Left renal pelvis (tissue), 4 donors: ENCODE measurements around the gene IGLL5. TPM values are rescaled to one million over a fixed set of nuclear protein-coding genes. Genes with fewer than 3 reads are reported as not detected.

ENCODE experiments used
- DNase-seq, 4 donors: peaks; one replicate each; pipeline ENCODE4 v3.0.0-alpha.2; 2013; ENCODE audit warnings: low read depth in 4 of 4, low spot score in 3 of 4
- polyA plus RNA-seq, 4 donors: library from polyadenylated mRNA; unstranded; fragments of 120-200 nt; gene quantifications; one replicate each; pipeline ENCODE4 v1.2.1, GENCODE V29; 2013; ENCODE audit not compliant: insufficient read length in 4 of 4

The IGLL5 gene
- polyA plus RNA-seq, 4 donors = 0.48 TPM; not detected in 3

- no peak for DNase-seq
Measured at GRCh38 chr22:22857607-22858558, 29.7 kb upstream of the IGLL5 start.

- no peak for DNase-seq
Measured at GRCh38 chr22:22858559-22858937, 29.1 kb upstream of the IGLL5 start.

DNA sequence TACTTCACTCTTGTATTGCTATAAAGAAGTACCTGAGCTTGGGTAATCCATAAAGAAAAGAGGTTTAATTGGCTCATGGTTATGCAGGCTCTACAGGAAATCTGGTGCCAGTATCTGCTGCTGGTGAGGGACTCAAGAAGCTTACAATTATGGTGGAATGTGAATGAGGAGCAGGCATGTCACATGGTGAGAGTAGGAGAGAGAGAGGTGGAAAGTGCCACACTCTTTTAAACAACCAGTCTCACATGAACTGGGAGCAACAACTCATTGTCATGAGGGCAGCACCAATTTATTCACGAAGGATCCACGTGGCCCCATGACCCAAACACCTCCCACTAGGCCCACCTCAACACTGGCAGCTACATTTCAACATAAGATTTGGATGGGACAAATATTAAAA lies 24.6 kb upstream of the IGLL5 start:
- no peak for DNase-seq

DNA sequence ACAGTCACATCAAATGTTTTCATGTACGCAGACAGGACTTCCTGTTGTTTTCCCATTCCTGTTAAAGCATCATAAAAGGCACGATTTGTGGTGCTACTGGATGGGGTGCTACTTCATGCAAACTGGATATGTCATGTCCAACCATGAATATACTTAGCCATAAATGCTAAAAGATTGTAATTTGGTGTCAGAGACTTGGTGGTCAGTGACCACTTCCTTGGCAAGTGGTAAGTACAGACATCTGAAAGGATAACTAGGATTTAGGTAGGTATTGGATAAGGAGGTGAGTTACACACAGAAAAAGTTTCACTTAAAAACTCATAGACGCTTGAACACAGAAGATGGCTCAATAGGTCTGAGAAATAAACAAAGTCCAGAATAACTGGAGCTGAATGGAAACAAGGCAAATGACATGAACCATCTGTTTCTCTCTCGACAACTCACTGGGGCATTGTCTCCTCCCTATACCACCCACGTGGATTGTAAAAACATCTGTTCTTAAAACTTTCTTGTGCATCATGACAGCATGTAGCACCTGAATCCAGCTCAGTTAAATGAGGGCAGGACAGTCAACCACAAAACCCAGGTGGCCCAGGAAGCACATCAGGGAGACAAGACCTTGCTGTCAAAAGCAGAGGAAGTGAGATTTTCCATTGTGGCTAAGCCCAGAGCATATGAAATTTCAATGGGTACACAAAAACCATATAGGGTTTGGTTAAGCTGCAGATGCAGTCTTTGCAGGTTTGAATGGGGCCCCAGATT lies 22.1 kb upstream of the IGLL5 start:
- peak in 3 of 4 donors; percentile 22 to 30 (median 22) for DNase-seq

DNA sequence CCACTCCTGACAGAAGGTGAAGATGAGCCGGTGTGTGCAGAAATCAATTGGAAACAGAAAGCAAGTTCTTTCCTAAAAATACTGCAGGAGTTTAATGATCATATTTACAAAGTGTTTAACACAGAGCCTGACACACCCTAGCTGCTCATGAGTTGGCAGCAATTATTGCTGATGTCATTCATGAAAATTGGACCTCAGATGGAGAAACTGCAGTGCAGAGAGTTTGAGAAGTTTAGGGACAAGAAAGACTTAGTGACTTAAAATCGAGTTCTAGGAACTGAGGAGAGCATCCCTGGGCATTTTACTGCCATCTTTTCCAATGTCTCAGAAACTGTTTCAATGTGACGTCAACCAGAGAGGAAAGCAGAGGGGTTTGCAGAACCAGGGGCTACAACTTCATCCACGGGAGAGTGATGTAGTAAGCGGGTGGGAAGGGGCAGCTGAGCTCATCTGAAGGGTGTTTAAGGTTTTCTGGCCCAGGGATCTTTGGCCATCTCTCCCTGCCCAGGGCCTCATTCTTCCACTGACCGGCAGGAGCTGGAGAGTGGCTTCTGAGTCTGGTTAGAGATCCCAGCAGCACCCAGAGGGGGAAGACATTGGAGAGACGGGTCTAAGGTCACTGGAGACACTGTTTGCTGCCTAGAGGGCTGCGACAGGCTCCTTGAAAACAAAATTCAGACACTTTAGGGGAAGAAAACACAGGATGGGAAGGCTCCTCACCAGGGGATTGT lies 21.1 kb upstream of the IGLL5 start:
- DNase-seq = no peak

GRCh38 chr22:22867996-22868715 lies 19.5 kb upstream of the IGLL5 start:
- DNase-seq = no peak

DNA sequence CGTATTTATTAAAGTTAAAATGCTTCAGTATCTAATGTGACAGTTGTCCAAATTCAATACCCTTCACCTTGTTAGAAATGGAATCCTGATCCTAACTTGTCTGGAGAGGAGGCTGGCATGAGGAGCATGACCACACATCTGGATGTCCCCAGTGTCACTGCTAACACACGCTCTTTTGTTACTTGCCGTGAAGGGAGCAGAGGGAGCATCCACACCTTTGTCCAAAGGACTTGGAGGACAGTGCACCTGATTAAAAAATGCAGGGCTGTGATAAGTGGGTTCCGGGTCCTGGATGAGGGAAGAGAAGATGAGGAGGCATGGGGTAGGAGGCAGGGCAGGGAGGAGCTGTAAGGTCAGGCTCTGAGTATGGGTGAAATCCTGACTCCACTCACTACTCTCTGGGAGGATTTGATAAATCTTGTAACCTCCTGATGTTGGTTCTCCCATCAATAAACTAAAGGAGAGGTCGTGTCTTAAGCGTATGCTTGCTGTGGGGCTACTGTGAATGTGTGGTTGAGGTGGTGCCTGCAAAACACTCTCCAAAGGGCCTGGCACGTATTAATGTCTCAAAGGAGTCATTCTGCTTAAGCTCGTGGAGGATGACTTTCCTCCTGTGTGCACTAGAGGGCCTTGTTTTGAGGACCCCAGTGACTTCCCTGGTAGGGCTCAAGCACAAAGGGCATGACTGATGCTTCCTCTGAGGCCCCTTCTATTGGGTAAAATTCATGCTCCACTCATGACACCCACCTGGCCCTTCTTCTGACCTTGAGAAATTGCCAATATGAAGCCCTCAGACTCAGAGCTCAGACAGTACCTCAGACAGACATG lies 16.8 kb upstream of the IGLL5 start:
- no peak for DNase-seq

GRCh38 chr22:22871536-22872278 lies 15.9 kb upstream of the IGLL5 start:
- no peak for DNase-seq

- no peak for DNase-seq
Measured at GRCh38 chr22:22872722-22873708, 14.6 kb upstream of the IGLL5 start.

GRCh38 chr22:22877523-22878210 lies 9.9 kb upstream of the IGLL5 start:
- DNase-seq = peak in 1 of 4 donors; percentile 26

DNA sequence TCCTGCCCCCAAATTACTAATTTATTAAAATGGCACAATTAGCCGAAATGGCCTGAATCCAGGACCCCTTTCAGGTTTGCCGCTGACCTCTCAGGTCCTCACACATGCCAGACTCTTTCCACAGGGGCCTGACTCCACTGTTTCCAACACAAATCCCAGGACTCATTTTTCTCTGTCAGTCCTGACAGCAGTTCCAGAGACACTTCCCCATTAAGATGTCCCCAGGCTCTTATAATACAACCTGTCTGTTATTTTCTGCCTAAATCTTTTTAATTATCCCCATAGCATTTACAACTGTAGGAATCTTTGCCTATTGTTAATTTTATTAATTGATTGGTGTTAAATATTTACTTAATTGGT lies 9.4 kb upstream of the IGLL5 start:
- no peak for DNase-seq

GRCh38 chr22:22878801-22879674 lies 8.6 kb upstream of the IGLL5 start:
- DNase-seq = no peak

DNA sequence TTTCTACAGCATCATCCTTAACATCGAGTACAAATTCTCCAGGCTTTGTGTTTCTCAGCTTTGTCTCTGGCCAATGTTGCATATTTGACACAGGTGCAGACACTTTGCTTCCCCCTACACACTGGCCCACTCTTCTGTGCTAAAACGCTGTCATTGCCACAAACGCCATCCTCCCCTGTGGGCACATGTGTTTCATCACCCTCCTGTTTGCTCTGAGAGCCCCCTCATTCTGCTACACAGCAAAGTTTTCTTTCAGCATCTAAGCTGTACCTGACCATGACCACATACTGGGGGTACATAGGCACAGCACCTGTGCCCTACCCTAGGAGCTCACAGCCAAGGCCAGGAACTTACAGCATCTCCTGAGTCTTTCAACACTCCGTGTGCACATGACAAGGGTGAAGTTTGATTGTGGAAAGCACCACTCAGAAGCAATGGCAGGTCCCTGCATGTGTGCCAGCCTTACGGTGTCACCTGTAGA lies 7.9 kb upstream of the IGLL5 start:
- DNase-seq = no peak

GRCh38 chr22:22880645-22881044 lies 7.0 kb upstream of the IGLL5 start:
- DNase-seq = no peak

DNA sequence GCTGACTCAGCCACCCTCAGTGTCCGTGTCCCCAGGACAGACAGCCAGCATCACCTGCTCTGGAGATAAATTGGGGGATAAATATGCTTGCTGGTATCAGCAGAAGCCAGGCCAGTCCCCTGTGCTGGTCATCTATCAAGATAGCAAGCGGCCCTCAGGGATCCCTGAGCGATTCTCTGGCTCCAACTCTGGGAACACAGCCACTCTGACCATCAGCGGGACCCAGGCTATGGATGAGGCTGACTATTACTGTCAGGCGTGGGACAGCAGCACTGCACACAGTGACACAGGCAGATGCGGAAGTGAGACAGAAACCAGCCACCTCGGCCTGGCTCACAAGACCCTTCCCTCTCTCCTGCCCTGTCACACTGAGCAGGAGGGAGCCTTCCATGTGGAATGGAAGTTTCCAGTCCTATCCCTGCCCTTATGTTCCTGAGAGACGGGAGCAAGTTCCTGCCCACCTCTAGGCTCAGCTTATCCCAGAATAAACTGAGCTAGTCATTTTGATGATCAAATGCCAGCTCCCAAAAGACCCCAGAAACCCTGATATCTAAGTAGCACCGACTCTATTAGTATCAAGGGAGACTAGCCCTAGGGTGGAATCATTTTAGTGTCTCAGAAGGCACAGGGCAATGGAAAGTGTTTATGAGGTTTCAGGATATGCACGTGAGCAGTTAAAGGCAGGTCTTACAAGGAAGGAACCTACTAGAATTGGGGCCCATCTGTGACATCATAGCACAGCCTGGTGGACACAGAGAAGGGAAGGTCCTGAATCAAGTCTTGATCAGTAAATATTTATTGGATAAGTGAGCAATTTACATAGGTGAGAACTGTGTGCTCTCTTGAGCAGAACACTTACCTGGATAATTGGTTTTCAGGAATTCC lies 6.3 kb upstream of the IGLL5 start:
- no peak for DNase-seq
